NCI-H128 (cell line): ENCODE data around the gene DDX23.
A peak's percentile ranks its signal among the peaks of the same experiment; 100 is the strongest.
"Not testable (repeated sequence)": the region's sequence is repeated elsewhere in the genome, so short reads cannot be mapped to it uniquely, and the experiment has no call there.

Experiments
- DNase-seq: peaks from one replicate; lab custom pipeline; 2025; ENCODE audit not compliant: unreplicated experiment; lab: John Stamatoyannopoulos, UW

Gene DDX23

GRCh38 chr12:48851883-48852733 lies at the start of gene DDX23:
DDX23 (minus strand) TSS chr12:48852163; CDS start chr12:48845782, 6,381 bp downstream.
- peak; percentile 93 for DNase-seq

GRCh38 chr12:48901278-48901677 lies 49.3 kb upstream of the DDX23 start:
- no peak for DNase-seq

GRCh38 chr12:48899651-48900050 lies 47.7 kb upstream of the DDX23 start:
- no peak for DNase-seq

GRCh38 chr12:48894271-48894670 lies 42.3 kb upstream of the DDX23 start:
- no peak for DNase-seq

- DNase-seq, result peak; percentile 36
Measured at GRCh38 chr12:48890657-48891418, 38.9 kb upstream of the DDX23 start.

- DNase-seq, result no peak
Measured at GRCh38 chr12:48889679-48890078, 37.7 kb upstream of the DDX23 start.

- DNase-seq, result no peak
Measured at GRCh38 chr12:48883305-48884161, 31.6 kb upstream of the DDX23 start.

GRCh38 chr12:48882972-48883304 lies 31.0 kb upstream of the DDX23 start:
- DNase-seq, result no peak

GRCh38 chr12:48882315-48882687 lies 30.3 kb upstream of the DDX23 start:
- DNase-seq, result no peak

- no peak for DNase-seq
Measured at GRCh38 chr12:48881686-48882314, 29.8 kb upstream of the DDX23 start.

- no peak for DNase-seq
Measured at GRCh38 chr12:48880647-48881046, 28.7 kb upstream of the DDX23 start.

- no peak for DNase-seq
Measured at GRCh38 chr12:48878548-48878947, 26.6 kb upstream of the DDX23 start.

GRCh38 chr12:48875944-48876515 lies 24.1 kb upstream of the DDX23 start:
- no peak for DNase-seq

- DNase-seq, result not testable (repeated sequence)
Measured at GRCh38 chr12:48873534-48873933, 21.6 kb upstream of the DDX23 start.

GRCh38 chr12:48873096-48873495 lies 21.1 kb upstream of the DDX23 start:
- DNase-seq, result no peak

GRCh38 chr12:48869191-48869590 lies 17.2 kb upstream of the DDX23 start:
- DNase-seq, result no peak

- DNase-seq, result no peak
Measured at GRCh38 chr12:48868451-48868850, 16.5 kb upstream of the DDX23 start.

GRCh38 chr12:48866052-48866711 lies 14.2 kb upstream of the DDX23 start:
- DNase-seq, result no peak

GRCh38 chr12:48865281-48866051 lies 13.5 kb upstream of the DDX23 start, which contains the start of gene RND1:
RND1 (minus strand) TSS chr12:48865870; CDS start chr12:48865767, 103 bp downstream.
- DNase-seq, result peak; percentile 91
